CD8-positive, alpha-beta memory T cell (primary cell): ENCODE results near the gene KIF6. TPM values are rescaled to one million over a fixed set of nuclear protein-coding genes. Genes with fewer than 3 reads are reported as not detected.

Experiments used
- CTCF ChIA-PET: fragments of 350-600 bp; sonication (Branson Sonifier 250); formaldehyde crosslinking; loops from one replicate; lab custom pipeline; 2021; ENCODE audit warnings: antibody characterized with exemption; lab: Charles Lee
- POLR2A ChIA-PET: fragments of 350-600 bp; sonication (Branson Sonifier 250); formaldehyde crosslinking; loops from one replicate; lab custom pipeline; 2021; ENCODE audit warnings: antibody characterized with exemption; lab: Charles Lee
- DNase-seq, 5 donors: peaks; one replicate each; pipeline versions ENCODE4 v3.0.0 to v3.0.0-alpha.2; 2020 to 2022; ENCODE audit warnings: mixed read lengths in 1 of 5
- H3K27ac ChIP-seq: one replicate; pipeline ENCODE4 v1.7.0; 2013; ENCODE audit warnings: low read depth, mild to moderate bottlenecking, low read length, moderate library complexity
- H3K27me3 ChIP-seq: 2 replicates; pipeline ENCODE4 v1.7.0; 2013; ENCODE audit warnings: low read length, mild to moderate bottlenecking; ENCODE audit not compliant: insufficient read depth, poor library complexity, severe bottlenecking
- H3K36me3 ChIP-seq: 2 replicates; pipeline ENCODE4 v1.7.0; 2013; ENCODE audit warnings: mild to moderate bottlenecking, low read length, moderate library complexity; ENCODE audit not compliant: insufficient read depth
- H3K4me1 ChIP-seq: 2 replicates; pipeline ENCODE4 v1.7.0; 2013; ENCODE audit warnings: mild to moderate bottlenecking, low read length, moderate library complexity; ENCODE audit not compliant: insufficient read depth
- H3K4me3 ChIP-seq: 2 replicates; pipeline ENCODE4 v1.7.0; 2013; ENCODE audit warnings: mild to moderate bottlenecking, low read length
- H3K9me3 ChIP-seq: 2 replicates; pipeline ENCODE4 v1.7.0; 2013; ENCODE audit warnings: mild to moderate bottlenecking, low read length
- H3K27ac Mint-ChIP-seq, 8 donors: one replicate each; pipeline ENCODE4 v1.8.0; 2020 to 2021; ENCODE audit warnings: mixed read lengths in 8 of 8, mild to moderate bottlenecking in 6 of 8, inconsistent platforms in 3 of 8, moderate library complexity in 3 of 8
- H3K27me3 Mint-ChIP-seq, 2 donors: one replicate each; pipeline ENCODE4 v1.8.0; 2020 to 2021; ENCODE audit warnings: mixed read lengths in 2 of 2, mild to moderate bottlenecking in 1 of 2, moderate library complexity in 1 of 2
- H3K36me3 Mint-ChIP-seq, 3 donors: one replicate each; pipeline ENCODE4 v1.8.0; 2020 to 2021; ENCODE audit warnings: mixed read lengths in 3 of 3, inconsistent platforms in 1 of 3, mild to moderate bottlenecking in 1 of 3
- H3K4me1 Mint-ChIP-seq, 3 donors: one replicate each; pipeline ENCODE4 v1.8.0; 2020 to 2021; ENCODE audit warnings: mixed read lengths in 3 of 3, inconsistent platforms in 1 of 3, mild to moderate bottlenecking in 1 of 3
- H3K4me3 Mint-ChIP-seq, 7 donors: one replicate each; pipeline ENCODE4 v1.8.0; 2020 to 2021; ENCODE audit warnings: mixed read lengths in 7 of 7, mild to moderate bottlenecking in 6 of 7, moderate library complexity in 4 of 7, inconsistent platforms in 2 of 7
- H3K9me3 Mint-ChIP-seq, 5 donors: one replicate each; pipeline ENCODE4 v1.8.0; 2020 to 2022; ENCODE audit warnings: mixed read lengths in 5 of 5, mild to moderate bottlenecking in 3 of 5, moderate library complexity in 2 of 5, inconsistent platforms in 1 of 5
- polyA plus RNA-seq: library from polyadenylated mRNA; unstranded; fragments of 300-500 nt; fragmentation: Illumina TruSeq; gene quantifications from one replicate; pipeline ENCODE4 v1.2.3, GENCODE V29; 2021
- total RNA-seq, 2 experiments: library from RNA; stranded (reverse); gene quantifications; one replicate each; pipeline ENCODE4 v1.2.3, GENCODE V29; 2021

The KIF6 gene
- total and polyA plus RNA-seq, 3 experiments from 2014 or later, result 0.22 TPM; not detected in 1

GRCh38 chr6:39388606-39389483 lies 336.4 kb downstream of the KIF6 start:
- H3K9me3 ChIP-seq, result no peaks in the 10 kb centered on the region
- Mint-ChIP-seq H3K4me1 (no peaks in the 10 kb centered on the region), H3K36me3 (no peaks in the 10 kb centered on the region), H3K9me3 (no peaks in the 10 kb centered on the region), H3K4me3 (no peak overlapping the region), H3K27ac (no peak overlapping the region), H3K27me3 (peaks cover 14 to 32% of the 10 kb centered on the region in 2 donors)
- H3K27me3 ChIP-seq, result no peaks in the 10 kb centered on the region
- H3K4me3 ChIP-seq, result no peak overlapping the region
- ChIA-PET POLR2A (no interaction called here), CTCF (no interaction called here)
- no peaks in the 10 kb centered on the region for H3K36me3 ChIP-seq
- no peaks in the 10 kb centered on the region for H3K4me1 ChIP-seq
- DNase-seq, result no peak
- H3K27ac ChIP-seq, result no peak overlapping the region

GRCh38 chr6:39387785-39388184 lies 337.4 kb downstream of the KIF6 start:
- Mint-ChIP-seq H3K9me3 (no peaks in the 10 kb centered on the region), H3K36me3 (no peaks in the 10 kb centered on the region), H3K4me3 (no peak overlapping the region), H3K27ac (no peak overlapping the region), H3K4me1 (no peaks in the 10 kb centered on the region), H3K27me3 (peaks cover 17 to 39% of the 10 kb centered on the region in 2 donors)
- Histone ChIP-seq H3K36me3 (no peaks in the 10 kb centered on the region), H3K4me1 (no peaks in the 10 kb centered on the region), H3K4me3 (no peak overlapping the region), H3K27me3 (no peaks in the 10 kb centered on the region), H3K9me3 (no peaks in the 10 kb centered on the region), H3K27ac (no peak overlapping the region)
- no peak for DNase-seq
- POLR2A ChIA-PET, result no interaction called here
- CTCF ChIA-PET, result no interaction called here

- H3K27me3 ChIP-seq, result no peaks in the 10 kb centered on the region
- H3K36me3 Mint-ChIP-seq, result no peaks in the 10 kb centered on the region
- H3K27ac ChIP-seq, result no peak overlapping the region
- H3K4me3 Mint-ChIP-seq, result no peak overlapping the region
- H3K9me3 Mint-ChIP-seq, result no peaks in the 10 kb centered on the region
- H3K4me3 ChIP-seq, result no peak overlapping the region
- DNase-seq, result no peak
- ChIA-PET CTCF (no interaction called here), POLR2A (no interaction called here)
- H3K9me3 ChIP-seq, result no peaks in the 10 kb centered on the region
- H3K4me1 ChIP-seq, result no peaks in the 10 kb centered on the region
- no peaks in the 10 kb centered on the region for H3K36me3 ChIP-seq
- no peak overlapping the region for H3K27ac Mint-ChIP-seq
- H3K27me3 Mint-ChIP-seq, result peaks cover 17 to 39% of the 10 kb centered on the region in 2 donors
- H3K4me1 Mint-ChIP-seq, result no peaks in the 10 kb centered on the region
These were observed 338.7 kb downstream of the KIF6 start for GRCh38 chr6:39386487-39386886.

GRCh38 chr6:39381550-39382140 lies 343.6 kb downstream of the KIF6 start:
- H3K36me3 ChIP-seq, result no peaks in the 10 kb centered on the region
- Mint-ChIP-seq H3K36me3 (no peaks in the 10 kb centered on the region), H3K9me3 (no peaks in the 10 kb centered on the region), H3K27me3 (peaks cover 14 to 20% of the 10 kb centered on the region in 2 donors), H3K4me1 (no peaks in the 10 kb centered on the region), H3K4me3 (no peak overlapping the region), H3K27ac (no peak overlapping the region)
- H3K9me3 ChIP-seq, result no peaks in the 10 kb centered on the region
- ChIA-PET POLR2A (no interaction called here), CTCF (no interaction called here)
- H3K27me3 ChIP-seq, result no peaks in the 10 kb centered on the region
- no peak for DNase-seq
- H3K4me3 ChIP-seq, result no peak overlapping the region
- no peaks in the 10 kb centered on the region for H3K4me1 ChIP-seq
- H3K27ac ChIP-seq, result no peak overlapping the region

- Histone ChIP-seq H3K27ac (no peak overlapping the region), H3K36me3 (no peaks in the 10 kb centered on the region), H3K4me1 (no peaks in the 10 kb centered on the region), H3K27me3 (no peaks in the 10 kb centered on the region), H3K9me3 (no peaks in the 10 kb centered on the region), H3K4me3 (no peak overlapping the region)
- Mint-ChIP-seq H3K27me3 (peaks cover 15 to 18% of the 10 kb centered on the region in 2 donors), H3K4me3 (no peak overlapping the region), H3K4me1 (no peaks in the 10 kb centered on the region), H3K27ac (no peak overlapping the region), H3K9me3 (no peaks in the 10 kb centered on the region), H3K36me3 (no peaks in the 10 kb centered on the region)
- POLR2A ChIA-PET, result no interaction called here
- DNase-seq, result no peak
- CTCF ChIA-PET, result no interaction called here
These were observed 344.2 kb downstream of the KIF6 start for GRCh38 chr6:39380837-39381549.

- Mint-ChIP-seq H3K36me3 (no peaks in the 10 kb centered on the region), H3K27ac (no peak overlapping the region), H3K4me1 (no peaks in the 10 kb centered on the region), H3K4me3 (no peak overlapping the region), H3K27me3 (peaks cover 10 to 18% of the 10 kb centered on the region in 2 donors), H3K9me3 (no peaks in the 10 kb centered on the region)
- H3K9me3 ChIP-seq, result no peaks in the 10 kb centered on the region
- no peak for DNase-seq
- H3K27ac ChIP-seq, result no peak overlapping the region
- ChIA-PET POLR2A (no interaction called here), CTCF (no interaction called here)
- no peak overlapping the region for H3K4me3 ChIP-seq
- H3K27me3 ChIP-seq, result no peaks in the 10 kb centered on the region
- no peaks in the 10 kb centered on the region for H3K36me3 ChIP-seq
- no peaks in the 10 kb centered on the region for H3K4me1 ChIP-seq
These were observed 346.2 kb downstream of the KIF6 start for GRCh38 chr6:39378960-39379425.

- Histone ChIP-seq H3K27ac (no peak overlapping the region), H3K4me3 (no peak overlapping the region), H3K4me1 (no peaks in the 10 kb centered on the region), H3K36me3 (no peaks in the 10 kb centered on the region), H3K9me3 (no peaks in the 10 kb centered on the region), H3K27me3 (no peaks in the 10 kb centered on the region)
- ChIA-PET POLR2A (no interaction called here), CTCF (no interaction called here)
- H3K4me1 Mint-ChIP-seq, result no peaks in the 10 kb centered on the region
- H3K4me3 Mint-ChIP-seq, result no peak overlapping the region
- no peak for DNase-seq
- no peaks in the 10 kb centered on the region for H3K36me3 Mint-ChIP-seq
- H3K9me3 Mint-ChIP-seq, result no peaks in the 10 kb centered on the region
- H3K27me3 Mint-ChIP-seq, result peaks cover 5 to 15% of the 10 kb centered on the region in 2 donors
- H3K27ac Mint-ChIP-seq, result no peak overlapping the region
These were observed 346.8 kb downstream of the KIF6 start for GRCh38 chr6:39378175-39378959.
